GM12865 (cell line): ENCODE results near the gene TTYH1.
"Not testable (repeated sequence)": the region's sequence is repeated elsewhere in the genome, so short reads cannot be mapped to it uniquely, and the experiment has no call there.

Experiments
- DNase-seq: peaks from one replicate; pipeline ENCODE4 v3.0.0; 2010; ENCODE audit warnings: low read depth
- H3K4me3 ChIP-seq: 2 replicates; pipeline ENCODE4 v1.5.1; 2011; ENCODE audit warnings: mild to moderate bottlenecking, low read depth, low read length, control low read depth
- TF ChIP-seq, protein P1 (sequence below): IDR thresholded peaks from 2 replicates; pipeline ENCODE4 v1.5.1; 2011; ENCODE audit warnings: low read length, control low read depth, low read depth, inconsistent platforms; ENCODE audit not compliant: insufficient read depth; ENCODE audit errors: missing control alignments

The TTYH1 gene

DNA sequence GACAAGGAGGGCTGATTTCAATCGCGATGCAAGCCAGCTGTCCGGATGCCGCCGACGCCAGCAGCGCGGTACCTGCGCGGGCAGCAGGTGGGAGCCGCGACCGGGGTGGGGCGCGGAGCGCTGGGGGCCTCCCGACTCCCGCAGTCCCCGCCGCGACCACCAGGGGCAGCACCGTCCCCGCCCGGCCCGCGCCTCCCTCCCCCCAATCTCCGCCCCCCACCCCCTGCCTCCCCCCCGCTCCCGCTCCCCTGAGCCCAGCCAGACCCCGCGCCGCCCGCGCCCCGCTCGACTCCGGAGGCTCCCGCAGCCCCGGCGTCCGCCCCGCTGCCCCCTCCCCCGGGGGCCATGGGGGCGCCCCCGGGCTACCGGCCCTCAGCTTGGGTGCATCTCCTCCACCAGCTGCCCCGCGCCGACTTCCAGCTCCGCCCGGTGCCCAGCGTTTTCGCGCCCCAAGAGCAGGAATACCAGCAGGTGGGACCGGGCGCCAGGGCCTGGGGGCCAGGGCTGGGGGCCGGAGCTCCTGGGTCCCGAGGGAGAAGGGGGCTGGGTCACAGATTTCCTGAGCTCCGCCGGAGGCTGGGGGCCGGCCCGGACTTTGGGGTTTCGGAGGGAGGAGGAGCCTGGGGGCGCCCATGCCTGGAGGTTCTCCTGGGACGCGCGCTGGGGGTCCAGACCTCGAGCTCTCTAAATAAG is at the start of gene TTYH1:
TSS of gene TTYH1 (plus strand) at position 257 of the 693 bp plus-strand sequence. CDS start at position 346, 89 bp downstream.
- H3K4me3 ChIP-seq, result no peak within 1 kb of the TSS
- TF ChIP-seq, protein P1, sequence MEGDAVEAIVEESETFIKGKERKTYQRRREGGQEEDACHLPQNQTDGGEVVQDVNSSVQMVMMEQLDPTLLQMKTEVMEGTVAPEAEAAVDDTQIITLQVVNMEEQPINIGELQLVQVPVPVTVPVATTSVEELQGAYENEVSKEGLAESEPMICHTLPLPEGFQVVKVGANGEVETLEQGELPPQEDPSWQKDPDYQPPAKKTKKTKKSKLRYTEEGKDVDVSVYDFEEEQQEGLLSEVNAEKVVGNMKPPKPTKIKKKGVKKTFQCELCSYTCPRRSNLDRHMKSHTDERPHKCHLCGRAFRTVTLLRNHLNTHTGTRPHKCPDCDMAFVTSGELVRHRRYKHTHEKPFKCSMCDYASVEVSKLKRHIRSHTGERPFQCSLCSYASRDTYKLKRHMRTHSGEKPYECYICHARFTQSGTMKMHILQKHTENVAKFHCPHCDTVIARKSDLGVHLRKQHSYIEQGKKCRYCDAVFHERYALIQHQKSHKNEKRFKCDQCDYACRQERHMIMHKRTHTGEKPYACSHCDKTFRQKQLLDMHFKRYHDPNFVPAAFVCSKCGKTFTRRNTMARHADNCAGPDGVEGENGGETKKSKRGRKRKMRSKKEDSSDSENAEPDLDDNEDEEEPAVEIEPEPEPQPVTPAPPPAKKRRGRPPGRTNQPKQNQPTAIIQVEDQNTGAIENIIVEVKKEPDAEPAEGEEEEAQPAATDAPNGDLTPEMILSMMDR, result peak; percentile 13
- no peak for DNase-seq

DNA sequence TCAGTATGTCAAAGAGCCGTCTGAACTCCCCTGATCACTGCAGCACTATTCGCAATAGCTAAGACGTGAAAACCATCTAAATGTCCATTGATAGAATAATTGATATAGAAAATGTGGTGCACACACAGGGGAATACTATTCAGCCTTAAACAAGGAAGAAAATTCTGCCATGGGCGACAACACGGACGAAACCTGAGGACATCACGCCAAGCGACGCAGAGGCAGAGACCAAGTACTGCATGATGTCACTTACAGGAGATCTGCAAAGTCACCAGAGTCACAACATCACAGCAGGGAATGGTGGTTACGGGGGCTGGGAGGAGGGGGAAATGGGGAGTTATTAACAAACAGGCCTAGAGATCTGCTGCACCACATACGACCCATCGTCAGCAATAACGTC is 49.5 kb upstream of the TTYH1 start:
- H3K4me3 ChIP-seq, DNase-seq: not testable (repeated sequence)

DNA sequence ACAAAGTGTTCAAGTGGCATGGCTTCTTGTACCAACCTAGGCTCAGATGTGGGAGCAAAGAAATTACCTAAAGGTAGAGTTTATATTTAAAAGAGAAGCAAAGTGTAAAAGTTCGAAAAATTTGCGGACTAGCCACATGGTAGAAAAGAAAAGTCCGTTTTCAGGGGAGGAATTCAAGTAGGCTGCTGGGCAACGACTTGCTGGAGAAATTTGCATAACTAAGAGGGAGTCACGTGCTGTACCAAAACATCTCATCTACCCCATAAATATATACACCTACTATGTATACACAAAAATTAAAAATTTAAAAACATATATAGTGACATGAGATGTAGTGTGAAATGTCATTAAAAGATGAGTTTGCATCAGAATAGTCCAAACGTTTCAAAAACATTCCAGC is 48.5 kb upstream of the TTYH1 start:
- TF ChIP-seq, protein P1, result no peak
- no peak for DNase-seq
- H3K4me3 ChIP-seq, result no peak overlapping the region

DNA sequence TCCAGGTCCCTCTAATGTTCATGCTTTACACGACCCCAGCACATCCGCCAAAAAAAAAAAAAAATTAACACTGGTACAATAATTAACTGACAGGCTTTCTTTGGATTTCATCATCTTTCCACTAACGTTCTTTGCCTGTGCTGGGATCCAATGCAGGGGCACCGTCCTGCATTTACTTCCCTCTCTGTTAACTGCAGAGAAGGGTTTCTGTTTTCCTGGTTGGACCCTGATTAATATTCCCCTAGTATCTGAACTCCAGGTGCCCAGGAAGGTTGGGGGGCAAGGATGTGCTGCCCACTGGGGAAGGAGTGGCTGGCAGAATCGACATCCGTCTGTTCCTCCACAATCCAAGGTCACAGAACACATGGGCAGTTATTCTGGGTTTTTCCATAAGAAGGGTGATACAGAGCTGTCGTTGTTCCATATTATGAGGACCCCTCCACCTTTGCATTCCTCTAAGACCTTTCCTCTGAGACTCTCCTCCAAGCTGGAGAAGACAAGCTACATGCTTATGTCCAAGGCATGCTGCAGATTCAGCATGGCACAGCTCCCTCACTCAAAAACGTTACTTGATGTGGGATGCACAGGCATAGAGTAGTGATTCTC is 46.1 kb upstream of the TTYH1 start:
- TF ChIP-seq, protein P1, result no peak
- H3K4me3 ChIP-seq, result no peak overlapping the region
- no peak for DNase-seq

DNA sequence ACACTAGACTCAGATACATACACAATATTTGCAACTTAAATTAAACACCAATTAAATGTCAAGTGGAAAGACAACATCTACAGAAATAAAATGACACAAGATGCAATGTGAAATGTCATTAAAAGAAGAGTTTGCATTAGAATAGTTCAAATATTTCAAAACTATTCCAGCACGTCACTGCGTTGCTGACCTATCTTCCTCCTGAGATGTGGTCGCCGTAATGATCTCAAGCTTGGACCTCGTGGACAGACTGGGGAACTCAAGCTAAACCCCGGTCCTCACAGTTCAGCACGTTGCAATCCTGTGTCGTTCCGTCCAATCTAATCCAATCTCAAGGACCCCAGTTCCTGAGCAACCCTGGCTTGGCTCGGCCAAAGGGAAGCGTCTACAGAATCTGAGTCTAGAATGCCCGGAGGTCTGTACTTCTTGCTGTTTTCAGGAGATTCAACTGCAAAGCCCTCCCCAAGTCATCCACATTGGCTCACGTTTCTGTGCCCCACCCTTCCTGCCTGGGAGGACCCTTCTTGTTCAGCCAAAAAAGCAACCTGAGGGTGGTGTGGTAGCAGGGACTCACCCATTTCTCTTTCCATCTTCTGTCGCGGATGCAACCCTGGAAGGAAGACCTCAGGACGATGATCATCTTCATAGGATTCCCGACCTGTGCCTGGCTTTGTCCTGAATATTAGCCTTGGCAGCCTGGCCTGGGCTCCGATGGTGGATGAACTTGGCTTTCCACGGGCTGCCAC is 45.4 kb upstream of the TTYH1 start:
- DNase-seq, H3K4me3 ChIP-seq: not testable (repeated sequence)

GRCh38 chr19:54370434-54370796 is 44.8 kb upstream of the TTYH1 start:
- not testable (repeated sequence) for H3K4me3 ChIP-seq
- DNase-seq, result peak; percentile 31

DNA sequence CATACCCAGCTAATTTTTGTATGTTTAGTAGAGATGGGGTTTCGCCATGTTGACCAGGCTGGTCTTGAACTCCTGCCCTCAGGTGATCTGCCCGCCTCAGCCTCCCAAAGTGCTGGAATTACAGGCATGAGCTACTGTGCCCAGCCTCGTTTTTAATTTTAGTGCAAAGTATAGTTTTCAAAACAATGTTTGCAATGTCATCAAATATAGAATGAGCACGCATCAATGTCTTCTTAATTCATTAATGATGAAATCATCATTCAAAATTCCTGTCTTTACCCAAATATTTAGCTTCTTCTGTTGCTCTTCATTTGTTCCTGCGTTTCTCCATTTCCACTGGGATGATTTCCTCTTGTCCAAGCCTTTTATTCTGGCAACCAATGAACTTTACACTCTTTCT is 43.8 kb upstream of the TTYH1 start:
- not testable (repeated sequence) for H3K4me3 ChIP-seq

GRCh38 chr19:54373781-54374631 is 41.3 kb upstream of the TTYH1 start:
- peak; percentile 44 for DNase-seq
- TF ChIP-seq, protein P1, result no peak
- H3K4me3 ChIP-seq, result no peak overlapping the region

More for the DNA sequence above, 43.8 kb upstream of the TTYH1 start:
- not testable (repeated sequence) for DNase-seq

- H3K4me3 ChIP-seq, DNase-seq: not testable (repeated sequence)
Measured at GRCh38 chr19:54375181-54375938, 39.9 kb upstream of the TTYH1 start.
